HepG2 (cell line): Measurements from ENCODE around the gene ZNF568. TPM values are rescaled to one million over a fixed set of nuclear protein-coding genes. Genes with fewer than 3 reads are reported as not detected.

ENCODE experiments used
- ATAC-seq: fragments of 200-7000 bp; cut with Tn5 transposase; 3 replicates; pipeline ENCODE4 v1.9.1; 2020; ENCODE audit warnings: mild to moderate bottlenecking, moderate library complexity
- BruUV-seq: library from RNA; stranded (reverse); fragments of 400-500 nt; replicated peaks from 2 replicates; lab custom pipeline; 2021; lab: Mats Ljungman, UMichigan
- CTCF ChIA-PET: fragments of 300-600 bp; formaldehyde crosslinking; extraction: SDS; loops from one replicate; lab custom pipeline; 2021; ENCODE audit warnings: low total read pairs, inconsistent platforms, low intra/inter-chr PET ratio; lab: Yijun Ruan, JAX
- POLR2A ChIA-PET: fragments of 350-600 bp; sonication (Branson Sonifier 250); formaldehyde crosslinking; loops from one replicate; lab custom pipeline; 2020; ENCODE audit warnings: antibody characterized with exemption, inconsistent platforms; lab: Yijun Ruan, JAX
- DNase-seq: peaks from one replicate; pipeline ENCODE4 v3.0.0-alpha.2; 2015; ENCODE audit warnings: low spot score
- FAIRE-seq: peaks from 3 replicates; lab custom pipeline; 2011; peaks lifted over from hg19 to GRCh38; lab: Jason Lieb, UNC
- H2AFZ ChIP-seq: one replicate; pipeline ENCODE4 v1.6.1; 2011; ENCODE audit warnings: low read length, inconsistent platforms
- H3K27ac ChIP-seq: fragments of 300-600 bp; 3 replicates; pipeline ENCODE4 v1.8.0; 2011; ENCODE audit warnings: mixed run types, mild to moderate bottlenecking, mixed read lengths, low read length, inconsistent platforms; ENCODE audit not compliant: insufficient read depth; ENCODE audit errors: extremely low read length
- H3K27me3 ChIP-seq, 2 experiments: fragments of 200-600 bp in 1 of 2; 2 replicates in 1 of 2; 3 replicates in 1 of 2; pipeline versions ENCODE4 v1.6.0 to v1.8.0; 2011; ENCODE audit warnings: low read length in 2 of 2, mild to moderate bottlenecking in 2 of 2, moderate library complexity in 2 of 2, inconsistent platforms in 1 of 2; ENCODE audit not compliant: insufficient read depth in 2 of 2, control insufficient read depth in 1 of 2
- H3K36me3 ChIP-seq, 2 experiments: fragments of 200-600 bp in 1 of 2; replicated peaks in 1 of 2; 2 replicates in 1 of 2; 3 replicates in 1 of 2; pipeline versions ENCODE4 v1.5.1 to v1.8.0; 2011; ENCODE audit warnings: low read length in 2 of 2, inconsistent platforms in 1 of 2; ENCODE audit not compliant: insufficient read depth in 2 of 2, control insufficient read depth in 1 of 2
- H3K4me1 ChIP-seq: 2 replicates; pipeline ENCODE4 v1.5.1; 2012; ENCODE audit warnings: low read length, inconsistent platforms; ENCODE audit not compliant: insufficient read depth
- H3K4me2 ChIP-seq: 2 replicates; pipeline ENCODE4 v1.6.0; 2011; ENCODE audit warnings: low read depth, low read length, inconsistent platforms
- H3K4me3 ChIP-seq, 3 experiments: fragments of 200-600 bp in 1 of 3; sonication (generic), shearing (Covaris generic) in 1 of 3; replicated peaks in 1 of 3; 2 replicates each; pipeline ENCODE4 v1.5.1; 2011 to 2016; ENCODE audit warnings: low read length in 3 of 3, inconsistent platforms in 2 of 3, low read depth in 2 of 3, mild to moderate bottlenecking in 2 of 3, control low read depth in 1 of 3, mixed read lengths in 1 of 3; ENCODE audit not compliant: insufficient read depth in 1 of 3
- H3K79me2 ChIP-seq: one replicate; pipeline ENCODE4 v1.6.1; 2011; ENCODE audit warnings: low read length, inconsistent platforms; ENCODE audit not compliant: insufficient read depth
- H3K9ac ChIP-seq: 2 replicates; pipeline ENCODE4 v1.6.0; 2011; ENCODE audit warnings: mild to moderate bottlenecking, low read depth, low read length, inconsistent platforms; ENCODE audit not compliant: insufficient read depth
- H3K9me3 ChIP-seq: 2 replicates; pipeline ENCODE4 v1.5.1; 2012; ENCODE audit warnings: mild to moderate bottlenecking, low read length
- H4K20me1 ChIP-seq: 2 replicates; pipeline ENCODE4 v1.6.0; 2011; ENCODE audit warnings: inconsistent platforms, mild to moderate bottlenecking, low read length, moderate library complexity; ENCODE audit not compliant: insufficient read depth
- DDIT3 ChIP-seq: sonication (generic); formaldehyde crosslinking; IDR thresholded peaks from 2 replicates; pipeline ENCODE4 v1.4.0; 2020; ENCODE audit warnings: mild to moderate bottlenecking, missing genetic modification reagents
- EP300 ChIP-seq, 3 experiments: sonication (generic) in 1 of 3; formaldehyde crosslinking in 1 of 3; IDR thresholded peaks; 2 replicates each; pipeline versions ENCODE4 v1.5.1 to v1.6.1; 2011 to 2020; ENCODE audit warnings: low read depth in 2 of 3, low read length in 2 of 3, borderline replicate concordance in 1 of 3, improper control_type of control experiment in 1 of 3, mild to moderate bottlenecking in 1 of 3, missing genetic modification reagents in 1 of 3, moderate library complexity in 1 of 3
- FIP1L1 ChIP-seq: fragments of 200-400 bp; formaldehyde crosslinking; IDR thresholded peaks from 2 replicates; pipeline ENCODE4 v1.6.1; 2018; ENCODE audit warnings: low read depth, mild to moderate bottlenecking, low read length, moderate library complexity, borderline replicate concordance; ENCODE audit not compliant: insufficient read depth
- HMG20B ChIP-seq: conservative IDR thresholded peaks from 2 replicates; pipeline ENCODE4 v1.6.1; 2016; ENCODE audit warnings: missing genetic modification reagents, missing compliant biosample characterization
- KDM5A ChIP-seq: fragments of 200-600 bp; sonication (generic); IDR thresholded peaks from 2 replicates; pipeline ENCODE4 v1.7.0; 2018; ENCODE audit warnings: antibody characterized with exemption, mild to moderate bottlenecking, low read length, borderline replicate concordance
- MAF1 ChIP-seq: sonication (generic); formaldehyde crosslinking; IDR thresholded peaks from 2 replicates; pipeline ENCODE4 v1.5.0; 2020; ENCODE audit warnings: missing genetic modification reagents, borderline replicate concordance
- ONECUT2 ChIP-seq: sonication (generic); formaldehyde crosslinking; IDR thresholded peaks from 2 replicates; pipeline ENCODE4 v1.4.0; 2020; ENCODE audit warnings: missing genetic modification reagents
- PRDM15 ChIP-seq: sonication (generic); formaldehyde crosslinking; IDR thresholded peaks from 2 replicates; pipeline ENCODE4 v1.4.0; 2020; ENCODE audit warnings: missing genetic modification reagents
- RFX3 ChIP-seq: IDR thresholded peaks from 2 replicates; pipeline ENCODE4 v1.6.1; 2016; ENCODE audit warnings: missing biosample characterization, missing genetic modification reagents
- ZFP91 ChIP-seq: sonication (generic); formaldehyde crosslinking; IDR thresholded peaks from 2 replicates; pipeline ENCODE4 v1.9.0; 2022; ENCODE audit warnings: missing genetic modification reagents, mild to moderate bottlenecking, borderline replicate concordance
- ZNF20 ChIP-seq: sonication (generic); formaldehyde crosslinking; IDR thresholded peaks from 2 replicates; pipeline ENCODE4 v1.4.0; 2020; ENCODE audit warnings: mild to moderate bottlenecking, moderate library complexity, missing genetic modification reagents
- ZNF432 ChIP-seq: sonication (generic); formaldehyde crosslinking; IDR thresholded peaks from 2 replicates; pipeline ENCODE4 v1.5.0; 2020; ENCODE audit warnings: missing genetic modification reagents, mild to moderate bottlenecking, borderline replicate concordance
- ZNF615 ChIP-seq: sonication (generic); formaldehyde crosslinking; IDR thresholded peaks from 2 replicates; pipeline ENCODE4 v1.5.0; 2020; ENCODE audit warnings: mild to moderate bottlenecking, missing genetic modification reagents, borderline replicate concordance
- ZNF772 ChIP-seq: sonication (generic); formaldehyde crosslinking; IDR thresholded peaks from 2 replicates; pipeline ENCODE4 v1.5.0; 2020; ENCODE audit warnings: mild to moderate bottlenecking, missing genetic modification reagents
- ZSCAN5A ChIP-seq: sonication (generic); formaldehyde crosslinking; IDR thresholded peaks from 2 replicates; pipeline ENCODE4 v1.8.0; 2022; ENCODE audit warnings: mild to moderate bottlenecking, missing genetic modification reagents, borderline replicate concordance
- WGBS: methylation state at CpG from one replicate; pipeline ENCODE4 v1.1.6; 2017; ENCODE audit warnings: low lambda C conversion rate; 5-methylcytosine and 5-hydroxymethylcytosine counted together
- in situ Hi-C: cut with HindIII; loops from 2 replicates; pipeline ENCODE4 v1.10.0; 2017; ENCODE audit warnings: low pct_unique_long_range_greater_than_20kb; ENCODE audit not compliant: extremely low pct_ligation_motif_present
- intact Hi-C: fragments of 100-400 bp; cut with micrococcal nuclease; formaldehyde crosslinking; loops from one replicate; pipeline ENCODE4 v1.10.0; 2022; ENCODE audit not compliant: unreplicated experiment
- polyA plus RNA-seq, 8 experiments: library from polyadenylated mRNA; depleted of rRNA in 3 of 8; stranded (reverse) in 7 of 8; unstranded in 1 of 8; fragments of >200 nt; fragmentation: Illumina TruSeq in 4 of 8; extraction: Trizol in 4 of 8; gene quantifications; 2 replicates each; pipeline versions ENCODE4 v1.2.1 to v1.2.3, GENCODE V29; 2011 to 2016; ENCODE audit warnings: low read depth in 4 of 8, missing spikeins in 1 of 8, mixed read lengths in 1 of 8; ENCODE audit not compliant: insufficient read depth in 1 of 8
- total RNA-seq, 5 experiments: library from RNA; depleted of rRNA; stranded (reverse); fragments of >200 nt; fragmentation: Illumina TruSeq; extraction: Trizol; gene quantifications; 2 replicates each; pipeline ENCODE4 v1.2.3, GENCODE V29; 2016; ENCODE audit warnings: low read depth in 1 of 5

ZNF568 gene
- total and polyA plus RNA-seq, 2 of the 13 experiments (the other 11 are each of a cell fraction or from before 2014, with no cell fraction given), result 0.15 to 1.00 TPM

- TF ChIP-seq PRDM15, result no peak
- TF ChIP-seq KDM5A, result no peak
Measured at GRCh38 chr19:37009871-37010270, 93.7 kb downstream of the ZNF568 start (continued).

GRCh38 chr19:37012093-37012745 lies 96.1 kb downstream of the ZNF568 start:
- Histone ChIP-seq H2AFZ (no peak overlapping the region), H3K4me1 (no peaks in the 10 kb centered on the region), H3K9me3 (peaks cover 99% of the 10 kb centered on the region), H3K27ac (no peak overlapping the region), H4K20me1 (no peaks in the 10 kb centered on the region), H3K4me2 (no peak overlapping the region), H3K4me3 (no peak overlapping the region), H3K79me2 (no peaks in the 10 kb centered on the region), H3K9ac (no peak overlapping the region), H3K36me3 (no peaks in the 10 kb centered on the region), H3K27me3 (no peaks in the 10 kb centered on the region; a peak in 1 of 5 replicates)
- in situ Hi-C loops (no loop called here), intact Hi-C loops (no loop called here)
- DNase-seq (no peak), ATAC-seq (no peak), FAIRE-seq (no peak)
- CTCF ChIA-PET, result no interaction called here
- WGBS, result 73% methylated on average over 29 of the region's 41 CpGs
- POLR2A ChIA-PET, result no interaction called here
- no TSS peak for BruUV-seq
- TF ChIP-seq RFX3 (CRISPR knock-in tag), result no peak
- TF ChIP-seq DDIT3 (CRISPR knock-in tag), result no peak
- no peak for TF ChIP-seq FIP1L1
- no peak for TF ChIP-seq ZNF20
- no peak for TF ChIP-seq HMG20B (CRISPR knock-in tag)
- TF ChIP-seq MAF1, result no peak
- no peak for TF ChIP-seq ZNF432 (CRISPR knock-in tag)
- no peak for TF ChIP-seq ZNF615
- no peak for TF ChIP-seq EP300 (IDR thresholded peaks at IDR 0.05; ENCODE audit: low read depth in 2 of 2, low read length in 2 of 2)
- no peak for TF ChIP-seq EP300 (CRISPR knock-in tag; IDR thresholded peaks at IDR 0.05; ENCODE audit: borderline replicate concordance)
- TF ChIP-seq ZSCAN5A (CRISPR knock-in tag), result no peak
- TF ChIP-seq ZFP91 (CRISPR knock-in tag), result no peak
- no peak for TF ChIP-seq ONECUT2 (CRISPR knock-in tag)
- no peak for TF ChIP-seq ZNF772 (CRISPR knock-in tag)
